ENCODE data around the gene BRD1.

- TF ChIP-seq POLR2A (IDR thresholded peaks at IDR 0.05) (no peak), EP300 (IDR thresholded peaks at IDR 0.05) (no peak)
- TF ChIP-seq, protein P1, sequence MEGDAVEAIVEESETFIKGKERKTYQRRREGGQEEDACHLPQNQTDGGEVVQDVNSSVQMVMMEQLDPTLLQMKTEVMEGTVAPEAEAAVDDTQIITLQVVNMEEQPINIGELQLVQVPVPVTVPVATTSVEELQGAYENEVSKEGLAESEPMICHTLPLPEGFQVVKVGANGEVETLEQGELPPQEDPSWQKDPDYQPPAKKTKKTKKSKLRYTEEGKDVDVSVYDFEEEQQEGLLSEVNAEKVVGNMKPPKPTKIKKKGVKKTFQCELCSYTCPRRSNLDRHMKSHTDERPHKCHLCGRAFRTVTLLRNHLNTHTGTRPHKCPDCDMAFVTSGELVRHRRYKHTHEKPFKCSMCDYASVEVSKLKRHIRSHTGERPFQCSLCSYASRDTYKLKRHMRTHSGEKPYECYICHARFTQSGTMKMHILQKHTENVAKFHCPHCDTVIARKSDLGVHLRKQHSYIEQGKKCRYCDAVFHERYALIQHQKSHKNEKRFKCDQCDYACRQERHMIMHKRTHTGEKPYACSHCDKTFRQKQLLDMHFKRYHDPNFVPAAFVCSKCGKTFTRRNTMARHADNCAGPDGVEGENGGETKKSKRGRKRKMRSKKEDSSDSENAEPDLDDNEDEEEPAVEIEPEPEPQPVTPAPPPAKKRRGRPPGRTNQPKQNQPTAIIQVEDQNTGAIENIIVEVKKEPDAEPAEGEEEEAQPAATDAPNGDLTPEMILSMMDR (IDR thresholded peaks at IDR 0.05) = no peak
Measured at GRCh38 chr22:49763696-49764095, 64.0 kb downstream of the BRD1 start.
